Heart right ventricle (tissue), 16 donors: ENCODE results near the gene SRGAP1. TPM values are rescaled to one million over a fixed set of nuclear protein-coding genes. Genes with fewer than 3 reads are reported as not detected.

ENCODE experiments used
- ATAC-seq, 8 donors: fragments of 200-7000 bp; cut with Tn5 transposase; one replicate each; pipeline ENCODE4 v1.9.1; 2020; ENCODE audit warnings: mild to moderate bottlenecking in 8 of 8, moderate library complexity in 8 of 8, moderate number of reproducible peaks in 1 of 8
- DNase-seq, 2 donors: peaks; one replicate each; pipeline ENCODE4 v3.0.0-alpha.2; 2020
- H3K27ac ChIP-seq, 10 donors: fragments of 200-600 bp; sonication (generic) in 2 of 10; one replicate each; pipeline versions ENCODE4 v1.5.0 to v1.8.0; 2020 to 2022; ENCODE audit warnings: mild to moderate bottlenecking in 3 of 10
- H3K27me3 ChIP-seq, 7 donors: fragments of 200-600 bp; one replicate each; pipeline ENCODE4 v1.8.0; 2021 to 2022; ENCODE audit warnings: mild to moderate bottlenecking in 2 of 7
- H3K36me3 ChIP-seq, 9 donors: fragments of 200-600 bp; sonication (generic) in 1 of 9; one replicate each; pipeline versions ENCODE4 v1.5.0 to v1.8.0; 2020 to 2022; ENCODE audit warnings: mild to moderate bottlenecking in 2 of 9
- H3K4me1 ChIP-seq, 9 donors: fragments of 200-600 bp; sonication (generic) in 1 of 9; one replicate each; pipeline versions ENCODE4 v1.5.0 to v1.8.0; 2020 to 2022; ENCODE audit warnings: mild to moderate bottlenecking in 4 of 9
- H3K4me3 ChIP-seq, 10 donors: fragments of 200-600 bp; sonication (generic) in 2 of 10; one replicate each; pipeline versions ENCODE4 v1.5.0 to v1.8.0; 2020 to 2022; ENCODE audit warnings: mild to moderate bottlenecking in 7 of 10, moderate library complexity in 2 of 10
- H3K9me3 ChIP-seq, 11 donors: fragments of 200-600 bp in 10 of 11; sonication (generic) in 2 of 11; one replicate each; pipeline versions ENCODE4 v1.5.0 to v1.8.0; 2013 to 2022; ENCODE audit warnings: mild to moderate bottlenecking in 2 of 11, control low read depth in 1 of 11, moderate library complexity in 1 of 11
- WGBS, 2 donors: extraction: QIAGEN DNeasy Blood & Tissue Kit; methylation state at CpG; one replicate each; pipeline ENCODE4 v1.1.7; 2013; ENCODE audit warnings: inconsistent platforms in 1 of 2; 5-methylcytosine and 5-hydroxymethylcytosine counted together
- intact Hi-C, 10 donors: fragments of 100-400 bp; cut with DNase I; formaldehyde crosslinking; loops; one replicate each; pipeline versions ENCODE4 v1.11.1 to v1.14.2; 2022
- polyA plus RNA-seq, 2 donors: library from polyadenylated mRNA; stranded (reverse); fragments of 200-250 nt; gene quantifications; one replicate each; pipeline ENCODE4 v1.2.3, GENCODE V29; 2013
- total RNA-seq, 10 donors: library from RNA; stranded (reverse); fragmentation: NEBNext Ultra II Directional in 3 of 10; extraction: Animal tissue kit (Norgen Biotek cat#: 25700) in 3 of 10; gene quantifications; one replicate each; pipeline versions ENCODE4 v1.2.1 to v1.2.4, GENCODE V29; 2021 to 2023
- TF ChIP-seq, protein P1 (sequence below), 9 donors: fragments of 200-600 bp; sonication (generic) in 2 of 9; IDR thresholded peaks; one replicate each; pipeline versions ENCODE4 v1.5.0 to v1.8.0; 2021 to 2022; ENCODE audit warnings: antibody characterized with exemption in 9 of 9, mild to moderate bottlenecking in 5 of 9, moderate library complexity in 1 of 9
- donor health status: Arrhythmogenic right ventricular cardiomyopathy.
- donor health status: ischemic (EF 13 %, LVEDD 7.1; RV severe dilation, severe dysfunction).
- donor health status: healthy with polysubstance abuse.
- donor health status: DM: no; HTN: yes; CAD: no.
- donor health status: DM: no; HTN: no; CAD: no.
- donor health status: ischemic (EF 25% LVEDD 6.9; RV normal size, moderate dysfunction).
- donor health status: ischemic (EF 25% LVEDD 5.7; RV mildly dilated, moderate dysfunction).
- donor health status: healthy.
- donor health status: DM: yes; HTN: yes; CAD: no.
- donor health status: Ischemic cardiomyopathy.
- donor health status: ischemic (EF 35%, LVEDD 5.7; RV mildly dilated, moderate dysfunction).
- donor health status: nonischemic (EF 11% LVEDD 7.7; RV severe dilation, severe dysfunction).
- donor health status: DM: yes; HTN: yes; CAD: no.
- donor health status: PGD.
- donor health status: ischemic (EF 29% LVEDD 5.4; RV normal size, mild dysfunction).
- donor health status: nonischemic (EF 23%, LVEDD 6.1; RV moderate dilation, normal function).

SRGAP1 gene
- total and polyA plus RNA-seq, 12 donors, result 1.3 to 6.4 (median 3.6) TPM

DNA sequence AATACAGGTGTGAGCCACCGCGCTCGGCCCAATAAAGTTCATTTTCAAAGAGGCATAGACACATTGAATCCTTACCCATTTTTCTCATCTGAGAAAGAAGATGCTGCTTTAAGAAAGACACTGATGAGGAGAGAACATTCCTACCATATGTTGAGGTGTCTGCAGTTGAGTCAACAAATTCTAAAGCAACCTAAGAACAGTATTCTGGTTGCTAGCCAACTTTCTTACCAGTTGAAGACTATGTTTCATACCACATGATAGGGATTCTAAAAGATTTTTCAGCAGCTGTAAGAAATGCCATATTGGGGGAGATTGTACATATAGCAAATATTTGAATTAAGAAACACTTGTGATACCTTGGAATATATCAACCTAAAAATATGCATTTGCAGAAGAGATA, 160.1 kb downstream of the SRGAP1 start:
- H3K27me3 ChIP-seq, result no peaks in the 10 kb centered on the region
- no peaks in the 10 kb centered on the region for H3K36me3 ChIP-seq
- TF ChIP-seq, protein P1, sequence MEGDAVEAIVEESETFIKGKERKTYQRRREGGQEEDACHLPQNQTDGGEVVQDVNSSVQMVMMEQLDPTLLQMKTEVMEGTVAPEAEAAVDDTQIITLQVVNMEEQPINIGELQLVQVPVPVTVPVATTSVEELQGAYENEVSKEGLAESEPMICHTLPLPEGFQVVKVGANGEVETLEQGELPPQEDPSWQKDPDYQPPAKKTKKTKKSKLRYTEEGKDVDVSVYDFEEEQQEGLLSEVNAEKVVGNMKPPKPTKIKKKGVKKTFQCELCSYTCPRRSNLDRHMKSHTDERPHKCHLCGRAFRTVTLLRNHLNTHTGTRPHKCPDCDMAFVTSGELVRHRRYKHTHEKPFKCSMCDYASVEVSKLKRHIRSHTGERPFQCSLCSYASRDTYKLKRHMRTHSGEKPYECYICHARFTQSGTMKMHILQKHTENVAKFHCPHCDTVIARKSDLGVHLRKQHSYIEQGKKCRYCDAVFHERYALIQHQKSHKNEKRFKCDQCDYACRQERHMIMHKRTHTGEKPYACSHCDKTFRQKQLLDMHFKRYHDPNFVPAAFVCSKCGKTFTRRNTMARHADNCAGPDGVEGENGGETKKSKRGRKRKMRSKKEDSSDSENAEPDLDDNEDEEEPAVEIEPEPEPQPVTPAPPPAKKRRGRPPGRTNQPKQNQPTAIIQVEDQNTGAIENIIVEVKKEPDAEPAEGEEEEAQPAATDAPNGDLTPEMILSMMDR (IDR thresholded peaks at IDR 0.05), result no peak
- no peak for ATAC-seq
- DNase-seq, result no peak
- H3K4me1 ChIP-seq, result peaks cover 0 to 14% (median 8%) of the 10 kb centered on the region in 9 donors
- 100% methylated on average over 3 of the region's 3 CpGs for WGBS, 2 donors
- H3K27ac ChIP-seq, result no peak overlapping the region
- H3K4me3 ChIP-seq, result no peak overlapping the region
- intact Hi-C loops, result loop anchor here in 2 of 10 donors (10.0 kb wide), 1 partner anchor 160 kb away; the partner anchor contains the start of gene SRGAP1 (in 2 of the 2)
- H3K9me3 ChIP-seq, result peaks cover 0 to 9% (median 0%) of the 10 kb centered on the region in 11 donors

DNA sequence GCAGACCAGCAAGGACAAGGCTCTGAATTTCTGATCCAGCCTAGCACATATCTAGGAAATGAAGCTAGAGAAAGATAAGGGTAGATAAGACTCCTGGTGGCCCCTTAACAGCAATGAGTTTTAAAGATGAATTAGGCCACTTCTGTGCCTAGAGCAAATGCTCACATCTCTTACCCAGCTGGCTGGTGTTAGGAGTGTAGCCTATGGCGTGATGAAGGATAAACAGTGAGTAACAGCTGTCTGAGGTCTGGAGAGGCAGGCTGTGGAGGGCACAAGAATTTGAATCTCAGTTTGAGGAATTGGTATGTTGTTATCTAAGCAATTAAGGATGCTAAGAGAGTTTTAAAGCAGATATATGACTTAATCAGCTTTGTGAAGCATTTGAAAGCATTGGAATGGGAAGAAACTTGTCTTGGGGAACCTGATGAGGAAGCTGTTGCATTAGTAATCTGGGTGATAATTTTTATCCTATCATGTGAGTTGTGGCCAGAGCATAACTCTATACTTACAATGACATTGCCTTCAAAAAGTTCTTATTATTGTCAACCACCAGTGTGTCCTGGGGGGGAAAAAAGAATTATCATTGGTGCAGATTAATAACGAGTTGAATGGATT, 161.8 kb downstream of the SRGAP1 start:
- H3K4me1 ChIP-seq, result peaks cover 0 to 14% (median 8%) of the 10 kb centered on the region in 9 donors
- intact Hi-C loops, result loop anchor here in 2 of 10 donors (10.0 kb wide), 1 partner anchor 162 kb away; the partner anchor contains the start of gene SRGAP1 (in 2 of the 2)
- no peak for ATAC-seq

DNA sequence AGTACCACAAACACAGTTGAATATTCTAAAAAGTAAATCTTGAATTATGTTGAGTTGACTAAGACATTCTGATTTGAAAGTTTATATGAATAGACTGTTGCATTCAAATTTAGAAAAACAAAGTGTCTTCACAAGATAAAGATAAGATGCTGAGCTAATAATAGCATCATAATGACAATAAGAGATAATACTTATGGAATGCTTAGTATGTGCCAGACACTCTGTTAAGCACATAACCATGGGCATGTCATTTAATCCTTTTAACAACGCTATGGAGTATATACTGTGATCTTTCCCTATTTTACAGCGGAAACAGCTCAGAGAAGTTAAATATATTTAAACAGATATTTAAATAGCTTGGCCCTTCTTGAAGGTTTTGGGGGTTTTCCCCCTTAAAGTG, 163.4 kb downstream of the SRGAP1 start:
- intact Hi-C loops, result loop anchor here in 2 of 10 donors (10.0 kb wide), 1 partner anchor 163 kb away; the partner anchor contains the start of gene SRGAP1 (in 2 of the 2)
- no peak overlapping the region for H3K4me3 ChIP-seq
- DNase-seq, result no peak
- peaks cover 0 to 14% (median 8%) of the 10 kb centered on the region in 9 donors for H3K4me1 ChIP-seq
- no peak for ATAC-seq
- H3K27me3 ChIP-seq, result no peaks in the 10 kb centered on the region
- TF ChIP-seq, protein P1 (IDR thresholded peaks at IDR 0.05), result no peak
- peaks cover 0 to 9% (median 0%) of the 10 kb centered on the region in 11 donors for H3K9me3 ChIP-seq
- no peak overlapping the region for H3K27ac ChIP-seq
- H3K36me3 ChIP-seq, result no peaks in the 10 kb centered on the region
- 67 to 74% methylated on average over 2 of the region's 2 CpGs for WGBS, 2 donors

More for the DNA sequence above, 161.8 kb downstream of the SRGAP1 start:
- H3K27ac ChIP-seq, result no peak overlapping the region
- no peak overlapping the region for H3K4me3 ChIP-seq
- no peak for DNase-seq
- H3K36me3 ChIP-seq, result no peaks in the 10 kb centered on the region
- no peaks in the 10 kb centered on the region for H3K27me3 ChIP-seq
- 42 to 68% methylated on average over 2 of the region's 2 CpGs for WGBS, 2 donors
- TF ChIP-seq, protein P1 (IDR thresholded peaks at IDR 0.05), result no peak
- H3K9me3 ChIP-seq, result peaks cover 0 to 9% (median 0%) of the 10 kb centered on the region in 11 donors

DNA sequence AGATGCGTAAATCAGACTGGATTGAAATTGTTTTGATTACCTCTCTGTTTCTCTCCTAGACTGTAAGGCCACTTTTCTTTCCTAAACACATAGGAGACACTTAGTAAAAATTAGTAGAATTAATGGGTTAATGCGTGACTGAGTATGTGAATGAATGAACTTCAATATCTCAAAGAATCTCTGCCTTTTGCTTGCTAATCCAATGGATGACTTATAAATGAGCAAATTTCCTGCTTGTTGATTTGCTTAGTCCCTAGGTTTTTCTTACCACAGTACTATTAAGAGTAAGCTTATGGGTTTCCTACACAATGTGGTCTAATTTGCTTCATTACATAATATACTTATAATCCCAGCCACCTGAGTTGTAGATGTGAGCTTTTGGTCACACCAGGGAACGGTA, 164.1 kb downstream of the SRGAP1 start:
- no peak overlapping the region for H3K27ac ChIP-seq
- H3K27me3 ChIP-seq, result no peaks in the 10 kb centered on the region
- ATAC-seq, result no peak
- DNase-seq, result no peak
- peaks cover 0 to 3% (median 0%) of the 10 kb centered on the region in 11 donors for H3K9me3 ChIP-seq
- H3K4me1 ChIP-seq, result peaks cover 0 to 14% (median 8%) of the 10 kb centered on the region in 9 donors
- H3K4me3 ChIP-seq, result no peak overlapping the region
- intact Hi-C loops, result loop anchor here in 2 of 10 donors (10.0 kb wide), 1 partner anchor 164 kb away; the partner anchor contains the start of gene SRGAP1 (in 2 of the 2)
- H3K36me3 ChIP-seq, result no peaks in the 10 kb centered on the region
- TF ChIP-seq, protein P1 (IDR thresholded peaks at IDR 0.05), result no peak
- WGBS, 2 donors, result 78 to 98% methylated on average over 3 of the region's 3 CpGs
